Hepatocyte (in vitro differentiated cells): ENCODE results near the gene ADCY1.

Experiments used
- CTCF ChIP-seq: fragments of 200-600 bp; sonication (generic); IDR thresholded peaks from 2 replicates; pipeline ENCODE4 v1.5.1; 2016; ENCODE audit warnings: antibody characterized with exemption, mild to moderate bottlenecking; ENCODE audit not compliant: poor library complexity
- EZH2 ChIP-seq: fragments of 200-600 bp; sonication (generic); IDR thresholded peaks from 2 replicates; pipeline ENCODE4 v1.6.1; 2016; ENCODE audit warnings: antibody characterized with exemption, mild to moderate bottlenecking, borderline replicate concordance
- EZH2phosphoT487 ChIP-seq: fragments of 200-600 bp; sonication (generic); IDR thresholded peaks from one replicate; pipeline ENCODE4 v1.6.1; 2018; ENCODE audit warnings: antibody characterized with exemption, mild to moderate bottlenecking, low read depth, moderate library complexity; ENCODE audit not compliant: unreplicated experiment, severe bottlenecking

- TF ChIP-seq CTCF, result no peak
- TF ChIP-seq EZH2, result no peak
- no peak for TF ChIP-seq EZH2phosphoT487
These were observed 126.4 kb downstream of the ADCY1 start for GRCh38 chr7:45700556-45700955.
